Measurements from ENCODE around the gene TATDN2.

DNA sequence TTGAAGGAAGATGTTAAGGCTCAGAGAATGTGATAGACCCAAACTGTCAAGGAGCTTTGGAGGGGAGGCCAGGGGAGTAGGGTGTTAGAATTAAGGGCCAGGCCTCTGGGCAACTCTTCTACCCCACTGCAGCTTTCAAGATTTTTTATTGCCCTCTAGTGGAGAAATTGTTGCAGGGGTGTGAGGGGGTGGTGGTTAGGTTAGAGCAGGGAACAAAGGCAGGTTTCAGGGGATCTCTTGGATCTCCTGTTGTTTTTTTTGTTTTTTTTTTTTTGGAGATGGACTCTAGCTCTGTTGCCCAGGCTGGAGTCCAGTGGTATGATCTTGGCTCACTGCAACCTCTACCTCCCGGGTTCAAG is 74.1 kb downstream of the TATDN2 start:
- no peak for TF ChIP-seq POLR2A (IDR thresholded peaks at IDR 0.05; ENCODE audit: low read length)
- no peak for TF ChIP-seq GATA1 (IDR thresholded peaks at IDR 0.05; ENCODE audit: low read depth, low read length)
